SJCRH30 (cell line): ENCODE results near the gene ADNP2. TPM values are rescaled to one million over a fixed set of nuclear protein-coding genes. Genes with fewer than 3 reads are reported as not detected.
A peak's percentile ranks its signal among the peaks of the same experiment; 100 is the strongest.

ENCODE experiments used
- DNase-seq, 2 experiments: peaks; one replicate each; pipeline ENCODE4 v3.0.0-alpha.2; 2015 to 2020
- H3K27ac ChIP-seq: fragments of 250-450 bp; sonication (Bioruptor Pico); 2 replicates; pipeline ENCODE4 v1.5.1; 2020; ENCODE audit warnings: mild to moderate bottlenecking, moderate library complexity
- H3K27me3 ChIP-seq: fragments of 250-450 bp; sonication (Bioruptor Pico); 2 replicates; pipeline ENCODE4 v1.5.1; 2020; ENCODE audit warnings: mild to moderate bottlenecking, moderate library complexity
- H3K36me3 ChIP-seq: fragments of 250-450 bp; sonication (Bioruptor Pico); 2 replicates; pipeline ENCODE4 v1.5.1; 2020; ENCODE audit warnings: mild to moderate bottlenecking, moderate library complexity
- H3K4me1 ChIP-seq: fragments of 250-450 bp; sonication (Bioruptor Pico); 2 replicates; pipeline ENCODE4 v1.5.1; 2020; ENCODE audit warnings: mild to moderate bottlenecking, moderate library complexity
- H3K4me3 ChIP-seq: fragments of 250-450 bp; sonication (Bioruptor Pico); 2 replicates; pipeline ENCODE4 v1.5.1; 2020; ENCODE audit warnings: mild to moderate bottlenecking, moderate library complexity
- H3K9me3 ChIP-seq: fragments of 250-450 bp; sonication (Bioruptor Pico); replicated peaks from 2 replicates; pipeline ENCODE4 v1.5.1; 2020; ENCODE audit warnings: mild to moderate bottlenecking, moderate library complexity
- total RNA-seq: library from RNA; depleted of rRNA; stranded (reverse); fragments of >200 nt; shearing (Covaris generic); gene quantifications from 2 replicates; pipeline ENCODE4 v1.2.3, GENCODE V29; 2014; rRNA removed

The ADNP2 gene
- total RNA-seq: 34.3 and 39.6 TPM in 2 replicates

GRCh38 chr18:80108739-80109675, at the start of gene ADNP2:
Gene ADNP2 (plus strand): TSS chr18:80109262. CDS start chr18:80117543, 8,281 bp downstream.
- Histone ChIP-seq H3K27ac (peak within 1 kb of the TSS; percentile 94), H3K4me3 (peak within 1 kb of the TSS; percentile 68), H3K36me3 (peaks cover 4% of the 10 kb centered on the region; the same call in 1 of the 2 replicates), H3K9me3 (no peaks in the 10 kb centered on the region), H3K27me3 (no peaks in the 10 kb centered on the region), H3K4me1 (peaks cover 17% of the 10 kb centered on the region)
- peak; percentile 94 to 96 for DNase-seq

GRCh38 chr18:80059945-80060344, 49.1 kb upstream of the ADNP2 start:
- Histone ChIP-seq H3K36me3 (no peaks in the 10 kb centered on the region), H3K4me3 (no peak overlapping the region), H3K27ac (no peak overlapping the region), H3K9me3 (no peaks in the 10 kb centered on the region), H3K4me1 (no peaks in the 10 kb centered on the region), H3K27me3 (no peaks in the 10 kb centered on the region)
- no peak for DNase-seq

- Histone ChIP-seq H3K27me3 (no peaks in the 10 kb centered on the region), H3K27ac (no peak overlapping the region), H3K36me3 (no peaks in the 10 kb centered on the region), H3K4me1 (no peaks in the 10 kb centered on the region), H3K9me3 (no peaks in the 10 kb centered on the region), H3K4me3 (no peak overlapping the region)
- DNase-seq: no peak
These were observed 43.4 kb upstream of the ADNP2 start for GRCh38 chr18:80065705-80066104.

- Histone ChIP-seq H3K27ac (no peak overlapping the region), H3K36me3 (no peaks in the 10 kb centered on the region), H3K4me3 (no peak overlapping the region), H3K9me3 (no peaks in the 10 kb centered on the region), H3K4me1 (no peaks in the 10 kb centered on the region), H3K27me3 (no peaks in the 10 kb centered on the region)
- no peak for DNase-seq
These were observed 41.7 kb upstream of the ADNP2 start for GRCh38 chr18:80067321-80067720.

GRCh38 chr18:80067897-80068296, 41.2 kb upstream of the ADNP2 start:
- Histone ChIP-seq H3K27ac (no peak overlapping the region), H3K9me3 (no peaks in the 10 kb centered on the region), H3K36me3 (no peaks in the 10 kb centered on the region), H3K4me1 (no peaks in the 10 kb centered on the region), H3K4me3 (no peak overlapping the region), H3K27me3 (no peaks in the 10 kb centered on the region)
- DNase-seq: no peak

- DNase-seq: no peak
- Histone ChIP-seq H3K9me3 (no peaks in the 10 kb centered on the region), H3K4me1 (no peaks in the 10 kb centered on the region), H3K27me3 (no peaks in the 10 kb centered on the region), H3K27ac (no peak overlapping the region), H3K36me3 (no peaks in the 10 kb centered on the region), H3K4me3 (no peak overlapping the region)
These were observed 40.3 kb upstream of the ADNP2 start for GRCh38 chr18:80068571-80069272.

- no peak for DNase-seq
- Histone ChIP-seq H3K27ac (no peak overlapping the region), H3K9me3 (no peaks in the 10 kb centered on the region), H3K27me3 (no peaks in the 10 kb centered on the region), H3K4me1 (no peaks in the 10 kb centered on the region), H3K36me3 (no peaks in the 10 kb centered on the region), H3K4me3 (no peak overlapping the region)
These were observed 38.2 kb upstream of the ADNP2 start for GRCh38 chr18:80070825-80071224.

- no peaks in the 10 kb centered on the region for H3K9me3 ChIP-seq
- no peak overlapping the region for H3K4me3 ChIP-seq
- no peak for DNase-seq
- H3K27ac ChIP-seq: no peak overlapping the region
- H3K36me3 ChIP-seq: no peaks in the 10 kb centered on the region
- no peaks in the 10 kb centered on the region for H3K4me1 ChIP-seq
- H3K27me3 ChIP-seq: no peaks in the 10 kb centered on the region
These were observed 34.9 kb upstream of the ADNP2 start for GRCh38 chr18:80074183-80074582.

- H3K36me3 ChIP-seq: no peaks in the 10 kb centered on the region
- H3K4me3 ChIP-seq: no peak overlapping the region
- no peaks in the 10 kb centered on the region for H3K9me3 ChIP-seq
- no peaks in the 10 kb centered on the region for H3K4me1 ChIP-seq
- DNase-seq: no peak
- no peaks in the 10 kb centered on the region for H3K27me3 ChIP-seq
- H3K27ac ChIP-seq: no peak overlapping the region
These were observed 34.4 kb upstream of the ADNP2 start for GRCh38 chr18:80074697-80075096.

- H3K27me3 ChIP-seq: no peaks in the 10 kb centered on the region
- H3K36me3 ChIP-seq: no peaks in the 10 kb centered on the region
- H3K4me3 ChIP-seq: no peak overlapping the region
- no peaks in the 10 kb centered on the region for H3K9me3 ChIP-seq
- H3K27ac ChIP-seq: no peak overlapping the region
- H3K4me1 ChIP-seq: no peaks in the 10 kb centered on the region
- DNase-seq: no peak
These were observed 33.1 kb upstream of the ADNP2 start for GRCh38 chr18:80075940-80076339.

- no peaks in the 10 kb centered on the region for H3K36me3 ChIP-seq
- H3K4me1 ChIP-seq: no peaks in the 10 kb centered on the region
- H3K27me3 ChIP-seq: no peaks in the 10 kb centered on the region
- H3K9me3 ChIP-seq: no peaks in the 10 kb centered on the region
- H3K4me3 ChIP-seq: no peak overlapping the region
- DNase-seq: no peak
- H3K27ac ChIP-seq: no peak overlapping the region
These were observed 32.7 kb upstream of the ADNP2 start for GRCh38 chr18:80076379-80076778.

GRCh38 chr18:80077873-80078272, 31.2 kb upstream of the ADNP2 start:
- Histone ChIP-seq H3K4me1 (no peaks in the 10 kb centered on the region), H3K36me3 (no peaks in the 10 kb centered on the region), H3K27me3 (no peaks in the 10 kb centered on the region), H3K9me3 (no peaks in the 10 kb centered on the region), H3K4me3 (no peak overlapping the region), H3K27ac (no peak overlapping the region)
- no peak for DNase-seq

- H3K9me3 ChIP-seq: no peaks in the 10 kb centered on the region
- no peak for DNase-seq
- H3K27me3 ChIP-seq: no peaks in the 10 kb centered on the region
- no peaks in the 10 kb centered on the region for H3K36me3 ChIP-seq
- H3K4me3 ChIP-seq: no peak overlapping the region
- no peak overlapping the region for H3K27ac ChIP-seq
- H3K4me1 ChIP-seq: no peaks in the 10 kb centered on the region
These were observed 22.8 kb upstream of the ADNP2 start for GRCh38 chr18:80086281-80086680.

GRCh38 chr18:80088036-80088435, 21.0 kb upstream of the ADNP2 start:
- Histone ChIP-seq H3K27ac (no peak overlapping the region), H3K36me3 (no peaks in the 10 kb centered on the region), H3K27me3 (no peaks in the 10 kb centered on the region), H3K4me3 (no peak overlapping the region), H3K4me1 (no peaks in the 10 kb centered on the region), H3K9me3 (no peaks in the 10 kb centered on the region)
- DNase-seq: no peak

GRCh38 chr18:80088823-80089222, 20.2 kb upstream of the ADNP2 start:
- H3K4me1 ChIP-seq: no peaks in the 10 kb centered on the region
- H3K27ac ChIP-seq: no peak overlapping the region
- no peaks in the 10 kb centered on the region for H3K9me3 ChIP-seq
- H3K4me3 ChIP-seq: no peak overlapping the region
- no peak for DNase-seq
- H3K27me3 ChIP-seq: no peaks in the 10 kb centered on the region
- H3K36me3 ChIP-seq: no peaks in the 10 kb centered on the region
